Activated naive CD4-positive, alpha-beta T cell treated with anti-CD3 and anti-CD28 coated beads, Interleukin-2, amount 50 U/mL, for 16 hours (primary cell): ENCODE results near the gene GPR34.
"Not testable (repeated sequence)": the region's sequence is repeated elsewhere in the genome, so short reads cannot be mapped to it uniquely, and the experiment has no call there.

Source experiments
- DNase-seq: peaks from one replicate; pipeline ENCODE4 v3.0.0-alpha.2; 2020

GPR34 gene, protein sequence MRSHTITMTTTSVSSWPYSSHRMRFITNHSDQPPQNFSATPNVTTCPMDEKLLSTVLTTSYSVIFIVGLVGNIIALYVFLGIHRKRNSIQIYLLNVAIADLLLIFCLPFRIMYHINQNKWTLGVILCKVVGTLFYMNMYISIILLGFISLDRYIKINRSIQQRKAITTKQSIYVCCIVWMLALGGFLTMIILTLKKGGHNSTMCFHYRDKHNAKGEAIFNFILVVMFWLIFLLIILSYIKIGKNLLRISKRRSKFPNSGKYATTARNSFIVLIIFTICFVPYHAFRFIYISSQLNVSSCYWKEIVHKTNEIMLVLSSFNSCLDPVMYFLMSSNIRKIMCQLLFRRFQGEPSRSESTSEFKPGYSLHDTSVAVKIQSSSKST

GRCh38 chrX:41688835-41689234 lies at the start of gene GPR34:
TSS of gene GPR34 (plus strand) at chrX:41688973. CDS start at chrX:41695634, 6,661 bp downstream.
- no peak for DNase-seq

GRCh38 chrX:41646201-41646600 lies 42.6 kb upstream of the GPR34 start:
- not testable (repeated sequence) for DNase-seq

GRCh38 chrX:41653125-41653524 lies 35.6 kb upstream of the GPR34 start:
- no peak for DNase-seq

GRCh38 chrX:41655101-41655500 lies 33.7 kb upstream of the GPR34 start:
- no peak for DNase-seq

- no peak for DNase-seq
Measured at GRCh38 chrX:41655631-41656030, 33.1 kb upstream of the GPR34 start.

DNA sequence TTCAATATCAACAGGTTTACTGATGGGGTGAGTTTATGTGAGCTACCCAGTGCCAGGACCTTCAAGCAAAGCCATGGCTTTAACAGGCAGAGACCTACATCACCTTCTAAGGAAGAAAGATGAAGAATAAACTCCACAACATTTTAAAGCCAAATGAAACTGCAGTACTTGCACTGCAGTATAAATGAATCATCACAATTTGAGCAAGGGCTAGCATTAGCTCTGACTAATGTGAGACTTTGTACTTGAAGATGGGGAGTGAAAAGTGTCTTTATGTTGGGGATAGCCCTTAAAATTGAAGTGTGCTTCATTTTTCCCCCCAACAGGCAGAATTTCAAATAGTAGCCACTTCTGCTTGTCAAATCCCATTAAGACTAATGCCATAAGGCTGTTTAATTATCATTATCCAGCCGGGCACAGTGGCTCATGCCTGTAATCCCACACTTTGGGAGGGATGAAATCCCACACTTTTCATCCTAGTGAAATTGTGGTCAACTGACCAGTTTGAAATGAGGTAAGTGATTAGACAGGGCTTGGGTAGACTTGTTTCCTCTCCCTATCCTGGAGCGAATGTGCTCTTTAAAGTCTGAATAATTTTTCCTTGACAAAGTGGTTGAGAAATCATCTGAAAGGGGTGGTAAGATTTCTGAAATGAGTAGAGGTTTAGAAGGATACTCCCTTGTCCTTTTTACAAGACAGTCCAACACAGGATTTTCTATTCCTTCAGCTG lies 27.2 kb upstream of the GPR34 start:
- no peak for DNase-seq

DNA sequence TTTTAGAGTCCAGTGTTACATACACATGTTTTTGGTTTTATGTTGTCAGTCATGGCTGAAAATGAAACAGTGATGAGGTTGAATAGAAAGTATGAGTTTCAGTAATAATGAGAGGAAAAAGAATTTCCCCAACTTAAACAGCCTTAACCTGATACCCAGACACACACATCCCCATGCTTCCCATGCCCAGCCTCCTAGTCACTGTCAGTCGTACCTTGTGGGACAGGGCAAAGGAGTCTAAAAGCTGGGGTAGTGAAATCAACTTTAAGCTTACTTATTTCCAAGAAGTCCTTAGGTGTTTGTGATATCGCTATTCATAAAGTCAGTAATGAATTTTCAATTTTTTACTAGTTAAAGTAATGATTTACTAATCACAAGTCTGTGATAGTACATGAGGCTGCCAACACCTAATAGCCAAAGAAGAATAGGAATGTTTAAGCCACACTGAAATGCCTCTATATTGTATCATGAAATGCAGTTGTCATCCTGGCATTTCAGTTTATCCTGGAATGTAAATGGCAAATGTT lies 24.3 kb upstream of the GPR34 start:
- DNase-seq, result no peak

DNA sequence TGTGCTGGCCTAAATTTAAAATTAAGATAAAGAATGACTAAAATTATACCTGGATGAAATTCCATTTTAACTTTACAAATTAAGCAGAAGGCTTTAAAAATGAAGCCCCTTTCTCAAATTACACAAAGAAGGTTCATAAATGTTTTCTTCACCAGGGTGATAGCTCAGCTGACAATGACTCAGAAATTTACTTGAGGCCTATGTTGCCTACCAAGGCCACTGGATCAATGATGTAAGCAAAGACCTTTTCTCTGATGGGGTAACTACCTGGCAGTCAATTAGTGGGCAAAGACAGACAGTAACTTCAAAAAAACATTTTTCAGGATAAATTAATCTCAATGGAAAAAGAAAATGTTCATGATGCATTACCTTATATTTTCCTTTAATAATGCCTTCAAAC lies 23.9 kb upstream of the GPR34 start:
- DNase-seq, result no peak

DNA sequence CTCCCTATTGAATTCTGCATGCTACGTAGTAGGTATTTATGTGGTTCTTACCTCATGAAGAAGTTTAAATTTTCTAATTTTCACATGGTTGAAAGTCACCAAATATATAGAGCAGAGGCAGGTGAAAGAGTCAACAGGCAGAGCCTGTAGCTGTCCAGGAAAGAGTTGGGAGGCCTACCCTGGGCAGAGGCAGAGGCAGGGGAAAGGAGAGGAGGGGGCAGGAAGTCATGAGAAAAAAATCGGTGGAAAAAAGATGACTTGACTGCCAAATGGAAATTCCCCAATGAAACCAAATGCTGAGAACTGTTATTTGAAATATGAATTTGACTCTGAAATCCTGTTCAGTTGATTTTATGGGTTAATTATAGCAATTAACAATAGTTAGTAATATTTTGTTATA lies 23.1 kb upstream of the GPR34 start:
- no peak for DNase-seq

GRCh38 chrX:41666251-41666650 lies 22.5 kb upstream of the GPR34 start:
- no peak for DNase-seq

DNA sequence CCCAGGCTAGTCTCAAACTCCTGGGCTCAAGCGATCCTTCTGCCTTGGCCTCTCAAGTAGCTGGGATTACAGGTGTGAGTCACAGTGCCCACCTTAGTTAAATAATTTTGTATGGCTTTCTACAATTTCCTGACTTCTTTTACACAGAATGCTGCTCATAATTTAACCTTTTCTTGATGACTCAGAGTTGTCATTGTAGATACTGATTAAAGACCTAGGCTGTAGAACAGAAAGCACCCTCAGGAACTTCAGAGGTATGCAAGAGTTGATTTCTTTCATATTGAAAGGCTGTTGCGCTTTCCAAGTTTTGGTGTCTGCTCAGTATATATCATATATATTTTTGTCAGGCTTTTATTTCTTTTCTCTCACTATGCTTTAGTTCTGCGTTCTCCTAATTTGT lies 21.1 kb upstream of the GPR34 start:
- no peak for DNase-seq

DNA sequence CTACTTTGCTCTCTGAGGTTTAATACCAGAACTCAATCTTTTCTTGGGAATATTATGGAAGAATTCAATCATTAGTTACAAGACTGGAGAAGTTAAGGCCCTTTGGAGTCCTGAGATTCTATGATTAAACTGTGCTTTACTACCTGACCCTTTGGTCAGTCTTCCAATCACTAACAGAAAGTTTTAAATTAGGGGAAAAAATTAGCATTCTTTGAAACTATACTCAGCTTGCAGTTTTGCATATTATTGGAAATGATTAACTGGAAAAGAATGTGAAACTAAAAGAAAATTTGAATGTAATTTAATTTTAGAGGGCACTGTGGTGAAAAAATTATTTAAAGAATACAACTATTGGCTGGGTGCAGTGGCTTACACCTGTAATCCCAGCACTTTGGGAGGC lies 18.7 kb upstream of the GPR34 start:
- DNase-seq, result no peak

DNA sequence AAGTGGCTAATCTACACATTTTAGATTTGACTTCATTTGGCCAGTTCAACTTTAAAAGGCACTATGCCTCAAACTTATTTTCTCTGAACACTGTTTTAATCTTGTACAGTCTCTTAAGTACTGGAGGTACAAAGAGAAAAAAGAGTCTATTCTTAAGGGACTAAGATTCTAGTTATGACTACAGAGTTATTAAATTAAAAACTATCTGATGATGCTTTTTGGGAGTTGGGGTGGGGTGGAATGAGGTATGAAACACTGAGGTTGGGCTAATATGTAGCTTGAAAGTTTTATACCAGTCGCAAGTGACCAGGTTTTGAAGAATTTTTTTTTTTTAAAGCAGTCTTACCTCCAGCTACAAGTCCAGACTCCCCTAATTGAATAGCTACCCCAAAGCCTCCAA lies 17.7 kb upstream of the GPR34 start:
- DNase-seq, result no peak

- DNase-seq, result no peak
Measured at GRCh38 chrX:41672643-41673042, 16.1 kb upstream of the GPR34 start.

GRCh38 chrX:41676361-41676760 lies 12.4 kb upstream of the GPR34 start:
- not testable (repeated sequence) for DNase-seq

DNA sequence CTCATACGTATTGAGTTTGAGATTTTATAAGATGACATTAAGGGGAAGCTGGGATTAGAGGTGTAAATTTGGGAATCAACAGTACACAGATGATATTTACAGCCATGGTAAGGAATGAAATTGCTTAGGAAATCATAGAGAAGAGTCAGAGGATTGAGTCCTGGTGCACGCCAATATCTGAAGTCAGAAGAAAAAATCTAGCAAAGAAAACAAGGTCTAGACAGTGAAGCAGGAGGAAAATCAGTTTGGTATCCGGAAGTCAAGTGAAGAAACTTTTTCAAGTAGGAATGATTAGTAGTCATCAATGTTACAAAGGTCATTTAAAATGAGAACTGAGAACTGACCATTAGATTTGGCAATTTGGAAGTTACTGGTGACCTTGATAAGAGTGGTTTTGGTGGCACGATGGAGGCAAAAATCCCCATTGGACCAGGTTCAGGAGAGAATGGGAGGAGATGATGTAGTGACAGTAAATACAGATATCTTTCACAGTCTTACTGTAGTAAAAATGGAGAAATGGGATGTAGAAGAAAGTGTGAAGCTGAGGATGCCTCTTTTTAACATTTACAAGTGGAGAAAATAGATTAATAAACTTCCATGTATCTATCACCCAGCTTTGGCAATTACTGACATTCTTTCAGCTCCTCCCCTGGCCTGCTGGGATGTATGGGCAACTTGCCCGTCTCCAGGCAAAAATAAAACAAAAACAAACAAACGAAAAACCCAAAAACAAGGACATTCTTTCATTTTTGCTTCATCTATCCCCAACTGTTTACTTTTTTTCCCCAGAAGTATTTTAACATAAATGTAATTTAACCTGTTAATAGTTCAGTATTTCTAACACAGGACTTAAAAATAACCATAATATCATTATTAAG lies 11.4 kb upstream of the GPR34 start:
- no peak for DNase-seq

DNA sequence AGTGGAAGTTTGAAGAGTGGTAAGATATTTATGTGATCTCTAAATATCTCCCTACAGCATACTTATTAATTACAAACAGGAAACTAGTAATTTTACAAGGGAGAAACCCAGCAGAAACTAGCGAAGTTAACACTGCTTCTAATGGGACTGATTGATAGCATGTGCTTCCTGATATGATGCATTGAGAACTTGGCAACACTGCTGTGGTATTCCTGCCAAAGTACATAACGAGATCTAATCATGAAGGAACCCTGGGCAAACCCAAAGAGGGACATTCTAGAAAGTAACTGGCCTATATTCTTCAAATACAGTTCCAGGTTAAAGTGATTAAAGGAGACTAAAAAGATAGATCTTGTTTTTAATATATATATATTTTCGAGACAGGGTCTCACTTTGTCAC lies 4.6 kb upstream of the GPR34 start:
- DNase-seq, result no peak

DNA sequence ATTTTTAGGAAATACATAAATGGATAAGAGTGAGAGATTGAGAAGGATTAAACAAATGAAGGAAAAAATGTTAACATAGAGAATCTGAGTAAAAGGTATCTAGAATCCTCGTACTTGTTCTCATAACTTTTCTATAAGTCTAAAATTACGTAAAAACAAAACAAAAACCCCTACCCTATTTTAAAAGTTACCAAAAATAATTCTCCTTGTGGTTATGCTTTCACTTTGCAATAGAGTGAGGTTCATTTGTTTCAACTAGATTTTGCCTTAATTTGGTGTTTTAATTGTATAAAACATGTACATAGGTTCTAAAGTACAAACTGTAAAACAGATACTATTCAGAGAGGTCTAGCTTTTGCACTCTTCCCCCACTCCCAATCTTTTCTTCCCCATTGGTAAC lies 3.8 kb upstream of the GPR34 start:
- no peak for DNase-seq

- DNase-seq, result no peak
Measured at GRCh38 chrX:41686788-41687187, 2.0 kb upstream of the GPR34 start.

DNA sequence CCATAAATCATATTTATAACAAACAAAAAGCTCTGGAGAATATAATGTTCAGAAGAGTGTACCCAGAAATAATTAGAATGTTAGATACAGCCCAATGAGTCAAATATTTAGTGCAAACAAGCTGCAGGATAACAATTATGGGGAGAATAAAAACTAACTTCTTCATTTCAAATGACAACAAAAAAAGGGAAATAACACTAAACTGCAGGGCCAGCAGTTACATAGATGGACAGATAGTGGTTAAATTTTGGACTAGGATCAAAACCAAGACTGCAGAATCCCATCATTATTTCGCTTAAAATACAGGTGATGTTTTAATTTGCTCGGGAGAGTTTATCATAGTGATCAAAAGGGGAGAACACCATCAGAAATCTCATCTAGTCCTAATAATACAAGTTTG lies 617 bp upstream of the GPR34 start:
- no peak for DNase-seq

DNA sequence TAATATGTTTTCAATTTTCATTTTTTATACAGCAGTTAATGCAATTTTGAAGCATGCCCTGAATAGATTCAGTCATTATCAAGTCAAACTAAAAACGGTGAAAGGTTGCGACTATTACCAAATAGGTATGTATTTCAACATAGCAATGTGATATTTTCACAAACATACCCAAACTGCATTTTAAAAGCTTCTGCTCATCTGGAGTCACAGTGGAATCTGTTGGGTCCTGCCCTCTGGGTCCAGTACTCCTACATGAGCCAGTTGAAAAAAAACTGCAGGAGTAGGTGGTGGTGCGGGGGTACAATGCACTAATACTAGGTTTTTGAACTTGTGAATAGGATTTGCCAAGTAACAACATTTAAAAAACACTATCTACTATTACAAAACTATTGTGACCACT lies 938 bp downstream of the GPR34 start:
- no peak for DNase-seq

- DNase-seq, result no peak
Measured at GRCh38 chrX:41692162-41692749, 3.5 kb downstream of the GPR34 start.

- no peak for DNase-seq
Measured at GRCh38 chrX:41693024-41693423, 4.3 kb downstream of the GPR34 start.
